ENCODE results near the gene LAMC1.
"Not testable (repeated sequence)": the region's sequence is repeated elsewhere in the genome, so short reads cannot be mapped to it uniquely, and the experiment has no call there.

The LAMC1 gene

GRCh38 chr1:183114441-183114840 lies 91.2 kb downstream of the LAMC1 start:
- no peak for DNase-seq

- no peak for DNase-seq
Observed at GRCh38 chr1:183116416-183116815, 93.2 kb downstream of the LAMC1 start.

- no peak for DNase-seq
Observed at GRCh38 chr1:183121609-183122008, 98.4 kb downstream of the LAMC1 start.

GRCh38 chr1:183124259-183124658 lies 101.0 kb downstream of the LAMC1 start:
- DNase-seq = no peak

GRCh38 chr1:183125279-183125999 lies 102.2 kb downstream of the LAMC1 start:
- no peak for DNase-seq

GRCh38 chr1:183126000-183126366 lies 102.8 kb downstream of the LAMC1 start:
- DNase-seq = no peak

GRCh38 chr1:183126528-183126927 lies 103.3 kb downstream of the LAMC1 start:
- peak; percentile 41 for DNase-seq

GRCh38 chr1:183129921-183130690 lies 106.9 kb downstream of the LAMC1 start:
- peak; percentile 55 for DNase-seq

GRCh38 chr1:183131166-183131565 lies 107.9 kb downstream of the LAMC1 start:
- DNase-seq = no peak

- DNase-seq = no peak
Observed at GRCh38 chr1:183135336-183135735, 112.1 kb downstream of the LAMC1 start.

GRCh38 chr1:183137782-183138181 lies 114.6 kb downstream of the LAMC1 start:
- no peak for DNase-seq

GRCh38 chr1:183138301-183138700 lies 115.1 kb downstream of the LAMC1 start:
- DNase-seq = no peak

- no peak for DNase-seq
Observed at GRCh38 chr1:183139281-183139942, 116.2 kb downstream of the LAMC1 start.

- DNase-seq = no peak
Observed at GRCh38 chr1:183140633-183141032, 117.4 kb downstream of the LAMC1 start.

- DNase-seq = no peak
Observed at GRCh38 chr1:183142171-183142570, 119.0 kb downstream of the LAMC1 start.

- DNase-seq = no peak
Observed at GRCh38 chr1:183143576-183144315, 120.5 kb downstream of the LAMC1 start.

GRCh38 chr1:183144752-183145151 lies 121.5 kb downstream of the LAMC1 start:
- DNase-seq = no peak

GRCh38 chr1:183147735-183148134 lies 124.5 kb downstream of the LAMC1 start:
- DNase-seq = no peak

GRCh38 chr1:183148599-183148998 lies 125.4 kb downstream of the LAMC1 start:
- peak; percentile 51 for DNase-seq

- DNase-seq = no peak
Observed at GRCh38 chr1:183149273-183149672, 126.1 kb downstream of the LAMC1 start.

- not testable (repeated sequence) for DNase-seq
Observed at GRCh38 chr1:183150032-183150431, 126.8 kb downstream of the LAMC1 start.

GRCh38 chr1:183150445-183150844 lies 127.2 kb downstream of the LAMC1 start:
- DNase-seq = no peak

- no peak for DNase-seq
Observed at GRCh38 chr1:183152180-183152579, 129.0 kb downstream of the LAMC1 start.

Data from left hindlimb (tissue), 1 donor.